Kidney (tissue), 14 donors: ENCODE measurements around the gene CCDC85C. TPM values are rescaled to one million over a fixed set of nuclear protein-coding genes. Genes with fewer than 3 reads are reported as not detected.

ENCODE experiments used
- DNase-seq, 5 donors: peaks; one replicate each; pipeline ENCODE4 v3.0.0-alpha.2; 2013 to 2020
- FAIRE-seq: peaks from 2 replicates; lab custom pipeline; 2012; peaks lifted over from hg19 to GRCh38; lab: Jason Lieb, UNC
- H3K27ac ChIP-seq, 2 donors: one replicate each; pipeline ENCODE4 v1.7.0; 2013; ENCODE audit warnings: low read depth in 2 of 2, low read length in 2 of 2, inconsistent platforms in 1 of 2
- H3K27me3 ChIP-seq: one replicate; pipeline ENCODE4 v1.7.1; 2013; ENCODE audit warnings: low read length, inconsistent platforms; ENCODE audit not compliant: control insufficient read depth, insufficient read depth
- H3K36me3 ChIP-seq, 3 donors: one replicate each; pipeline versions ENCODE4 v1.7.0 to v1.7.1; 2013; ENCODE audit warnings: low read length in 3 of 3, control low read depth in 1 of 3, inconsistent platforms in 1 of 3; ENCODE audit not compliant: insufficient read depth in 3 of 3, control insufficient read depth in 2 of 3
- H3K4me1 ChIP-seq, 3 donors: one replicate each; pipeline versions ENCODE4 v1.7.0 to v1.7.1; 2013; ENCODE audit warnings: low read length in 3 of 3, inconsistent platforms in 1 of 3, low read depth in 1 of 3; ENCODE audit not compliant: control insufficient read depth in 2 of 3, insufficient read depth in 2 of 3
- H3K4me3 ChIP-seq, 3 donors: one replicate each; pipeline versions ENCODE4 v1.7.0 to v1.8.1; 2013; ENCODE audit warnings: low read length in 3 of 3, control low read depth in 1 of 3, inconsistent platforms in 1 of 3
- H3K9ac ChIP-seq, 3 donors: one replicate each; pipeline versions ENCODE4 v1.7.0 to v1.7.1; 2013; ENCODE audit warnings: low read length in 3 of 3, control low read depth in 1 of 3, inconsistent platforms in 1 of 3
- H3K9me3 ChIP-seq, 3 donors: one replicate each; pipeline versions ENCODE4 v1.7.0 to v1.7.1; 2013; ENCODE audit warnings: low read length in 3 of 3, control low read depth in 1 of 3, inconsistent platforms in 1 of 3; ENCODE audit not compliant: control insufficient read depth in 2 of 3, insufficient read depth in 1 of 3
- CTCF ChIP-seq: IDR thresholded peaks from 3 replicates; pipeline ENCODE4 v1.5.1; 2012; ENCODE audit warnings: mild to moderate bottlenecking, moderate library complexity, borderline replicate concordance; ENCODE audit not compliant: insufficient read depth; ENCODE audit errors: extremely low read depth
- intact Hi-C: fragments of 100-400 bp; cut with DNase I; formaldehyde crosslinking; loops from one replicate; pipeline ENCODE4 v1.11.1; 2022
- polyA plus RNA-seq: library from polyadenylated mRNA; stranded (reverse); fragments of 350-450 nt; fragmentation: Illumina TruSeq; extraction: RNeasy Lipid Tissue Mini Kit (QIAGEN cat#74804); gene quantifications from one replicate; pipeline ENCODE4 v1.2.3, GENCODE V29; 2014; ENCODE audit warnings: low read depth, low replicate concordance; ENCODE audit not compliant: insufficient read depth
- total RNA-seq: library from RNA; stranded (reverse); fragmentation: NEBNext Ultra II Directional; extraction: Animal tissue kit (Norgen Biotek cat#: 25700); gene quantifications from one replicate; pipeline ENCODE4 v1.2.1, GENCODE V29; 2021
- donor health status: control.
- donor health status: control.
- donor health status: control.
- donor health status: control.
- donor health status: control.
- donor health status: DM: yes; HTN: yes; CAD: no.
- donor health status: Normal renal cell carcinoma (clear cell type).

The CCDC85C gene
- total and polyA plus RNA-seq, 2 donors from 2014 or later, result 14.7 to 21.4 TPM

GRCh38 chr14:99649643-99650042 lies 45.6 kb upstream of the CCDC85C start:
- Histone ChIP-seq H3K27ac (no peak overlapping the region), H3K9ac (no peak overlapping the region), H3K27me3 (no peaks in the 10 kb centered on the region), H3K4me1 (no peaks in the 10 kb centered on the region), H3K9me3 (no peaks in the 10 kb centered on the region), H3K36me3 (no peaks in the 10 kb centered on the region), H3K4me3 (no peak overlapping the region)
- FAIRE-seq (no peak), DNase-seq (no peak)
- no peak for TF ChIP-seq CTCF
- intact Hi-C loops, result no loop called here

- Histone ChIP-seq H3K36me3 (no peaks in the 10 kb centered on the region), H3K27ac (no peak overlapping the region), H3K9ac (no peak overlapping the region), H3K27me3 (no peaks in the 10 kb centered on the region), H3K4me3 (no peak overlapping the region), H3K4me1 (no peaks in the 10 kb centered on the region), H3K9me3 (no peaks in the 10 kb centered on the region)
- no peak for DNase-seq
- TF ChIP-seq CTCF, result no peak
- no peak for FAIRE-seq
- intact Hi-C loops, result no loop called here
These were observed 45.2 kb upstream of the CCDC85C start for GRCh38 chr14:99649219-99649618.

- intact Hi-C loops, result no loop called here
- no peaks in the 10 kb centered on the region for H3K4me1 ChIP-seq
- no peak for FAIRE-seq
These were observed 44.2 kb upstream of the CCDC85C start for GRCh38 chr14:99648027-99648784.

More at GRCh38 chr14:99648027-99648784, 44.2 kb upstream of the CCDC85C start:
- no peak for DNase-seq
- H3K36me3 ChIP-seq, result no peaks in the 10 kb centered on the region
- H3K9me3 ChIP-seq, result no peaks in the 10 kb centered on the region
- no peak for TF ChIP-seq CTCF
- no peak overlapping the region for H3K27ac ChIP-seq
- H3K4me3 ChIP-seq, result no peak overlapping the region
- no peak overlapping the region for H3K9ac ChIP-seq
- no peaks in the 10 kb centered on the region for H3K27me3 ChIP-seq
